ENCODE data around the gene RBPMS2. TPM values are rescaled to one million over a fixed set of nuclear protein-coding genes. Genes with fewer than 3 reads are reported as not detected.

RBPMS2 gene
- total RNA-seq, 1 experiment from 2014 or later, result 181 TPM

- no peak overlapping the region for H4K91ac ChIP-seq (ENCODE audit: insufficient read length, low read depth, low read length)
- H2BK20ac ChIP-seq (ENCODE audit: low read depth, low read length, poor library complexity, severe bottlenecking), result no peak overlapping the region
- H3K9me3 Mint-ChIP-seq, result no peaks in the 10 kb centered on the region
- no peak overlapping the region for H4K8ac ChIP-seq (replicated peaks; ENCODE audit: insufficient read length, low read depth, low read length)
- no peak overlapping the region for H3K18ac ChIP-seq (ENCODE audit: insufficient read length, low read depth, low read length)
- no peak overlapping the region; a peak in 1 of 7 replicates for H3K27ac Mint-ChIP-seq
- H3K4ac ChIP-seq (ENCODE audit: low read depth, low read length), result no peak overlapping the region
- no peak overlapping the region for H3K14ac ChIP-seq (ENCODE audit: insufficient read depth, low read length)
- H3K23ac ChIP-seq (ENCODE audit: insufficient read length, low read depth, low read length), result no peak overlapping the region
- H3K79me1 ChIP-seq (ENCODE audit: insufficient read depth, low read depth, low read length, poor library complexity, severe bottlenecking), result no peaks in the 10 kb centered on the region
- H3K4me3 Mint-ChIP-seq, result no peak overlapping the region
- H3K79me2 ChIP-seq (ENCODE audit: insufficient read depth, low read length), result peaks cover 3% of the 10 kb centered on the region; the same call in 1 of the 2 replicates
- peaks cover 47 to 52% of the 10 kb centered on the region in 2 experiments for H3K4me1 Mint-ChIP-seq
- no peaks in the 10 kb centered on the region for H3K9me3 ChIP-seq (ENCODE audit: control insufficient read depth, low read depth, low read length)
- H3K4me1 ChIP-seq (ENCODE audit: insufficient read depth, low read length), result peaks cover 14% of the 10 kb centered on the region; the same call in 1 of the 2 replicates
- no peaks in the 10 kb centered on the region for H3K27me3 ChIP-seq (ENCODE audit: insufficient read depth, low read length)
- H3K23me2 ChIP-seq (ENCODE audit: insufficient read length, low read depth, low read length, poor library complexity, severe bottlenecking), result peaks cover 7% of the 10 kb centered on the region
- H3K56ac ChIP-seq (ENCODE audit: insufficient read length, low read depth, low read length), result no peak overlapping the region
- H4K20me1 ChIP-seq (ENCODE audit: control insufficient read depth, insufficient read depth, insufficient read length), result no peaks in the 10 kb centered on the region
- no peak overlapping the region for H2AFZ ChIP-seq (ENCODE audit: low read length)
- H3K9ac ChIP-seq (ENCODE audit: extremely low read depth, insufficient read length, low read length), result no peak overlapping the region
- no peak overlapping the region for H4K5ac ChIP-seq (ENCODE audit: insufficient read length, low read depth, low read length)
- no peak overlapping the region for H3T11ph ChIP-seq (ENCODE audit: low read length)
- no peak overlapping the region for H3K27ac ChIP-seq (ENCODE audit: insufficient read length, low read depth, low read length)
- H2BK12ac ChIP-seq (ENCODE audit: insufficient read length, low read depth, low read length), result no peak overlapping the region
- no peaks in the 10 kb centered on the region for H3K27me3 Mint-ChIP-seq (ENCODE audit: low read depth)
- H3K36me3 Mint-ChIP-seq (ENCODE audit: insufficient read depth in 1 of 3, low read depth in 3 of 3), result no peaks in the 10 kb centered on the region; a peak in 2 of 7 replicates
- H2BK120ac ChIP-seq (ENCODE audit: low read depth, low read length, poor library complexity, severe bottlenecking), result no peak overlapping the region
- no peak overlapping the region for H2BK5ac ChIP-seq (ENCODE audit: insufficient read length, low read length)
- no peak overlapping the region for H2BK15ac ChIP-seq (ENCODE audit: low read depth, low read length)
- DNase-seq, result no peak
- H2AK5ac ChIP-seq (ENCODE audit: insufficient read length, low read length), result no peak overlapping the region
- TF ChIP-seq CTCF (conservative IDR thresholded peaks at IDR 0.05), result no peak
- WGBS (ENCODE audit: extremely low coverage, insufficient read length, low lambda C conversion rate), result no CpG with 5 or more reads among the region's 1 CpG
- no peak overlapping the region for H3K4me2 ChIP-seq (ENCODE audit: insufficient read depth, insufficient read length, low read length)
These were observed 4.2 kb upstream of the RBPMS2 start for GRCh38 chr15:64779630-64780029.
